Lower leg skin (tissue), 3 donors: ENCODE measurements around the gene AUTS2.

ENCODE experiments used
- POLR2A ChIP-seq, 2 donors: fragments of 450-650 bp; IDR thresholded peaks; one replicate each; pipeline ENCODE4 v1.6.1; 2016 to 2017; ENCODE audit warnings: antibody characterized with exemption in 2 of 2, mild to moderate bottlenecking in 1 of 2, moderate library complexity in 1 of 2
- TF ChIP-seq, protein P1 (sequence below), 3 donors: fragments of 450-650 bp; IDR thresholded peaks; one replicate each; pipeline ENCODE4 v1.5.1; 2016; ENCODE audit warnings: antibody characterized with exemption in 3 of 3, mild to moderate bottlenecking in 3 of 3, moderate library complexity in 2 of 3

DNA sequence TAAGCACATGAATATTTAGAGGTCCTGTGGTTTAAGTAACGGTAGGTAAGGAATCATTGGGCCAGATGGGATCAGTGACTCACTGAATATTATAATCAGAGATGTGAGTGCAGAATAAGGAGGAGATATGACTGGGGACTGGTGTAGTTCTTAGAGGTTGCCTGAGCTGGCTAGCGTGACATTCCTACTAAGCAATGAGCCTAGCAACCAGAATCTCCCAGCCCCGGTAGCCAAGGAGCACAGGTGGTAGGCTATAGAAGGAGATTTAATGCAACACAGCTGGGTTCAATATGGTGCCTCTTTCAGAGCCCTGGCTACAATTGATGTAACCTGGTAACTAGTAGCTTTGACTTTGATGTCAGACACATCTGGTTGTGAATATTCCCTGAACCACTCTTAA, 641.6 kb downstream of the AUTS2 start:
- TF ChIP-seq, protein P1, sequence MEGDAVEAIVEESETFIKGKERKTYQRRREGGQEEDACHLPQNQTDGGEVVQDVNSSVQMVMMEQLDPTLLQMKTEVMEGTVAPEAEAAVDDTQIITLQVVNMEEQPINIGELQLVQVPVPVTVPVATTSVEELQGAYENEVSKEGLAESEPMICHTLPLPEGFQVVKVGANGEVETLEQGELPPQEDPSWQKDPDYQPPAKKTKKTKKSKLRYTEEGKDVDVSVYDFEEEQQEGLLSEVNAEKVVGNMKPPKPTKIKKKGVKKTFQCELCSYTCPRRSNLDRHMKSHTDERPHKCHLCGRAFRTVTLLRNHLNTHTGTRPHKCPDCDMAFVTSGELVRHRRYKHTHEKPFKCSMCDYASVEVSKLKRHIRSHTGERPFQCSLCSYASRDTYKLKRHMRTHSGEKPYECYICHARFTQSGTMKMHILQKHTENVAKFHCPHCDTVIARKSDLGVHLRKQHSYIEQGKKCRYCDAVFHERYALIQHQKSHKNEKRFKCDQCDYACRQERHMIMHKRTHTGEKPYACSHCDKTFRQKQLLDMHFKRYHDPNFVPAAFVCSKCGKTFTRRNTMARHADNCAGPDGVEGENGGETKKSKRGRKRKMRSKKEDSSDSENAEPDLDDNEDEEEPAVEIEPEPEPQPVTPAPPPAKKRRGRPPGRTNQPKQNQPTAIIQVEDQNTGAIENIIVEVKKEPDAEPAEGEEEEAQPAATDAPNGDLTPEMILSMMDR (IDR thresholded peaks at IDR 0.05), result no peak
- TF ChIP-seq POLR2A (IDR thresholded peaks at IDR 0.05), result no peak
